Mesendoderm (in vitro differentiated cells): ENCODE results near the gene ARHGEF16.
A peak's percentile ranks its signal among the peaks of the same experiment; 100 is the strongest.

Experiments
- DNase-seq: peaks from one replicate; pipeline ENCODE4 v3.0.0; 2013
- H2AK5ac ChIP-seq: 2 replicates; pipeline ENCODE4 v1.6.1; 2013; ENCODE audit warnings: low read length, inconsistent platforms
- H2BK120ac ChIP-seq: 2 replicates; pipeline ENCODE4 v1.6.1; 2013; ENCODE audit warnings: low read depth, mild to moderate bottlenecking, low read length, moderate library complexity, mixed read lengths
- H2BK15ac ChIP-seq: replicated peaks from 2 replicates; pipeline ENCODE4 v1.6.1; 2013; ENCODE audit warnings: low read depth, mild to moderate bottlenecking, moderate library complexity
- H2BK5ac ChIP-seq: 2 replicates; pipeline ENCODE4 v1.6.1; 2013; ENCODE audit warnings: low read length, inconsistent platforms
- H3K18ac ChIP-seq: 2 replicates; pipeline ENCODE4 v1.6.1; 2013; ENCODE audit warnings: mild to moderate bottlenecking, low read length, mixed read lengths
- H3K23ac ChIP-seq: one replicate; pipeline ENCODE4 v1.6.1; 2013; ENCODE audit warnings: low read length
- H3K27ac ChIP-seq: 2 replicates; pipeline ENCODE4 v1.5.1; 2013; ENCODE audit warnings: low read depth, mild to moderate bottlenecking, inconsistent platforms, low read length, moderate library complexity
- H3K27me3 ChIP-seq: 2 replicates; pipeline ENCODE4 v1.6.1; 2013; ENCODE audit warnings: low read length, control low read depth, mild to moderate bottlenecking, inconsistent platforms; ENCODE audit not compliant: insufficient read depth, poor library complexity
- H3K36me3 ChIP-seq: 2 replicates; pipeline ENCODE4 v1.6.1; 2013; ENCODE audit warnings: low read length, inconsistent platforms; ENCODE audit not compliant: control insufficient read depth, insufficient read depth
- H3K4ac ChIP-seq: one replicate; pipeline ENCODE4 v1.6.1; 2013; ENCODE audit warnings: low read depth, mild to moderate bottlenecking, low read length, moderate library complexity
- H3K4me1 ChIP-seq: 2 replicates; pipeline ENCODE4 v1.6.1; 2013; ENCODE audit warnings: low read depth, low read length, inconsistent platforms; ENCODE audit not compliant: control insufficient read depth
- H3K4me2 ChIP-seq: 2 replicates; pipeline ENCODE4 v1.6.1; 2013; ENCODE audit warnings: low read length
- H3K4me3 ChIP-seq: 2 replicates; pipeline ENCODE4 v1.5.1; 2013; ENCODE audit warnings: mild to moderate bottlenecking, low read length
- H3K56ac ChIP-seq: one replicate; pipeline ENCODE4 v1.6.1; 2013; ENCODE audit warnings: low read length
- H3K79me1 ChIP-seq: 2 replicates; pipeline ENCODE4 v1.6.1; 2013; ENCODE audit warnings: low read length, inconsistent platforms
- H3K79me2 ChIP-seq: 2 replicates; pipeline ENCODE4 v1.6.1; 2013; ENCODE audit warnings: mild to moderate bottlenecking, low read length; ENCODE audit not compliant: control insufficient read depth, insufficient read depth
- H3K9ac ChIP-seq: 2 replicates; pipeline ENCODE4 v1.6.1; 2013; ENCODE audit warnings: low read length, inconsistent platforms
- H4K5ac ChIP-seq: one replicate; pipeline ENCODE4 v1.6.1; 2013; ENCODE audit warnings: low read length
- H4K8ac ChIP-seq: one replicate; pipeline ENCODE4 v1.6.1; 2013; ENCODE audit warnings: low read depth, mild to moderate bottlenecking, control low read depth, low read length, moderate library complexity
- WGBS: extraction: QIAGEN DNeasy Blood & Tissue Kit; methylation state at CpG from one replicate; pipeline ENCODE4 v1.1.7; 2013; ENCODE audit warnings: low lambda C conversion rate, missing lambda C conversion rate; ENCODE audit not compliant: insufficient coverage; ENCODE audit errors: extremely low coverage; 5-methylcytosine and 5-hydroxymethylcytosine counted together

ARHGEF16 gene

DNA sequence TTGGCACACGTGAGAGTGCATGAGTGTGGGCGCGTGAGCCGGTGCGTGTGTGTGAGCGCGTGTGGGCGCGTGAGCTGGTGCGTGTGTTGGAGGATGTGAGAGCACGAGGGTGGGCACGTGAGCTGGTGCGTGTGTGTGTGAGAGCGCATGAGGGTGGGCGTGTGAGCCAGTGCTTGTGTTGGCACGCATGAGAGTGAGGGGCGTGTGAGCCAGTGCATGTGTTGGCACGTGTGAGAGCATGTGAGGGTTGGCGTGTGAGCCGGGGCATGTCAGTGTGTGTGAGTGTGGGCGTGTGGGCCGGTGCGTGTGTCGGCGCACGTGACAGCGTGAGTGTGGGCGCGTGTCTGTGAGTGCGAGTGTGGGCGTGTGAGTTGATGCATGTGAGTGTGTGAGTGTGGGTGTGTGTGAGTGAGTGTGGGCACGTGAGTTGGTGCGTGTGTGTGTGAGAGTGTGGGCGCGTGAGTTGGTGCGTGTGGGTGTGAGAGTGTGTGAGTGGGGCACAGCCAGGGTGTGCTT lies 45.7 kb upstream of the ARHGEF16 start:
- Histone ChIP-seq H3K4me2 (no peak overlapping the region), H3K4ac (no peak overlapping the region), H3K18ac (no peak overlapping the region), H3K79me1 (no peaks in the 10 kb centered on the region), H2AK5ac (no peak overlapping the region), H4K8ac (no peak overlapping the region), H3K27ac (no peak overlapping the region), H2BK5ac (no peak overlapping the region), H3K79me2 (no peaks in the 10 kb centered on the region), H3K56ac (no peak overlapping the region), H3K4me3 (no peak overlapping the region), H3K27me3 (no peaks in the 10 kb centered on the region), H2BK120ac (no peak overlapping the region), H3K36me3 (no peaks in the 10 kb centered on the region), H4K5ac (no peak overlapping the region), H3K4me1 (no peaks in the 10 kb centered on the region), H3K9ac (no peak overlapping the region), H2BK15ac (no peak overlapping the region), H3K23ac (no peak overlapping the region)
- WGBS, result 100% methylated on average over 3 of the region's 36 CpGs
- DNase-seq, result no peak

GRCh38 chr1:3409366-3410141 lies 44.9 kb upstream of the ARHGEF16 start:
- Histone ChIP-seq H3K9ac (no peak overlapping the region), H3K79me2 (no peaks in the 10 kb centered on the region), H3K36me3 (no peaks in the 10 kb centered on the region), H3K79me1 (no peaks in the 10 kb centered on the region), H3K4ac (no peak overlapping the region), H3K18ac (no peak overlapping the region), H3K4me2 (no peak overlapping the region), H2BK15ac (no peak overlapping the region), H4K8ac (no peak overlapping the region), H2BK5ac (no peak overlapping the region), H3K27me3 (no peaks in the 10 kb centered on the region), H3K27ac (no peak overlapping the region), H2BK120ac (no peak overlapping the region), H2AK5ac (no peak overlapping the region), H4K5ac (no peak overlapping the region), H3K4me3 (no peak overlapping the region), H3K4me1 (no peaks in the 10 kb centered on the region), H3K23ac (no peak overlapping the region), H3K56ac (no peak overlapping the region)
- 100% methylated on average over 4 of the region's 19 CpGs for WGBS
- no peak for DNase-seq

DNA sequence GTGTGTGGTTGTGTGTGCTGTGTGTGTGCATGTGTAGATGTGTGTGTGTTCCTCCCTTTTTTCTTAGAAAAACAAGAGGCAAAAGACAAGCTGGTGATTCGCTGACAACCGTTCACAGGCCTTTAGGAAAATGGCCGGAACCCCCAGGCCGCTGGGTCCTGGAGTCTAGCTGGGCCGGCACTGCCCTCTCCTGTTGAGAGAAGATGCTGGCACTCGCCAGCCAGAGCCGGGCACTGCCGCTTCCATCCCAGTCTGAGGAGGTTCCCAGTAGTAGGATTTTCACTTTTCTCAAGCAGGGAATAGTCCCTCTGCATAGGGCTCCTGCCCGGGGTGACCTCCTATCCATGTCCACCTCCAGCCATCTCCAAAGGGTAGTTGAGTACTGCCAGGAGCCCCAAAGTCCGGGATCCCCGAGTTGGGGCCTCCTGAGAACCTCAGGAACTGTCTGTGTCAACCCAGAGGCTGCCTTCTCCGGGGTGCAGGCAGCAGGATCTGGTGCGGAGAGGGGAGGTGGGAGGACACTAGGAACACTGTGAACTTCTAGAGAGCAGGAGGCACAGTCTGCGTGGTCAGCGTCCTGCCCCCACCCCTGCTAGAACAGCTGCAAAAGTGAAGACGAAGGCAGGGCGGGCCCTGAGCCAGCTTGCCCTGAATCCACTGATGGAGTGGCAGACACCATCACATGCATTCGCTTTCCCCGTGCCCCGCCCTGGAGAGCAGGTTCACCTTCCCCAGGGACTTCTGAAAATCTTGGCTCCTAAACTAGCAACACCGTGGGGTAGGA lies 44.1 kb upstream of the ARHGEF16 start:
- no peak overlapping the region for H2AK5ac ChIP-seq
- H3K23ac ChIP-seq, result no peak overlapping the region
- no peak overlapping the region for H4K8ac ChIP-seq
- H3K36me3 ChIP-seq, result no peaks in the 10 kb centered on the region
- H3K9ac ChIP-seq, result no peak overlapping the region
- no peak overlapping the region for H3K18ac ChIP-seq
- H3K56ac ChIP-seq, result no peak overlapping the region
- H3K4ac ChIP-seq, result no peak overlapping the region
- no peaks in the 10 kb centered on the region for H3K79me2 ChIP-seq
- no peaks in the 10 kb centered on the region for H3K4me1 ChIP-seq
- no peak overlapping the region for H3K27ac ChIP-seq
- H2BK5ac ChIP-seq, result no peak overlapping the region
- H3K4me2 ChIP-seq, result no peak overlapping the region
- H3K79me1 ChIP-seq, result no peaks in the 10 kb centered on the region
- WGBS, result no CpG with 5 or more reads among the region's 21 CpGs
- no peak overlapping the region for H3K4me3 ChIP-seq
- no peak overlapping the region for H2BK120ac ChIP-seq
- no peak overlapping the region for H2BK15ac ChIP-seq
- peak; percentile 52 for DNase-seq
- H3K27me3 ChIP-seq, result no peaks in the 10 kb centered on the region
- H4K5ac ChIP-seq, result no peak overlapping the region

DNA sequence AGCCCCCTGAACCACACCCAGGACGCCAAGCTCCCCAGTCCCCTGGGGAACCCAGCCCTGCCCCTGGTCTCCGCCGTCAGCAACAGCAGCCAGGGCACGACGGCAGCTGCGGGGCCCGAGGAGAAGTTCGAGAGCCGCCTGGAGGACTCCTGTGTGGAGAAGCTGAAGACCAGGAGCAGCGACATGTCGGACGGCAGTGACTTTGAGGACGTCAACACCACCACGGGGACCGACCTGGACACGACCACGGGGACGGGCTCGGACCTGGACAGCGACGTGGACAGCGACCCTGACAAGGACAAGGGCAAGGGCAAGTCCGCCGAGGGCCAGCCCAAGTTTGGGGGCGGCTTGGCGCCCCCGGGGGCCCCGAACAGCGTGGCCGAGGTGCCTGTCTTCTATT lies 42.7 kb upstream of the ARHGEF16 start:
- Histone ChIP-seq H3K4me3 (no peak overlapping the region), H3K9ac (no peak overlapping the region), H3K4me2 (no peak overlapping the region), H3K27me3 (no peaks in the 10 kb centered on the region), H3K36me3 (no peaks in the 10 kb centered on the region), H2BK15ac (no peak overlapping the region), H2BK5ac (no peak overlapping the region), H3K23ac (no peak overlapping the region), H3K79me2 (no peaks in the 10 kb centered on the region), H3K18ac (no peak overlapping the region), H3K4ac (no peak overlapping the region), H2BK120ac (no peak overlapping the region), H3K27ac (no peak overlapping the region), H3K56ac (no peak overlapping the region), H2AK5ac (no peak overlapping the region), H3K79me1 (no peaks in the 10 kb centered on the region), H4K8ac (no peak overlapping the region), H4K5ac (no peak overlapping the region), H3K4me1 (no peaks in the 10 kb centered on the region)
- WGBS, result no CpG with 5 or more reads among the region's 30 CpGs
- DNase-seq, result no peak

DNA sequence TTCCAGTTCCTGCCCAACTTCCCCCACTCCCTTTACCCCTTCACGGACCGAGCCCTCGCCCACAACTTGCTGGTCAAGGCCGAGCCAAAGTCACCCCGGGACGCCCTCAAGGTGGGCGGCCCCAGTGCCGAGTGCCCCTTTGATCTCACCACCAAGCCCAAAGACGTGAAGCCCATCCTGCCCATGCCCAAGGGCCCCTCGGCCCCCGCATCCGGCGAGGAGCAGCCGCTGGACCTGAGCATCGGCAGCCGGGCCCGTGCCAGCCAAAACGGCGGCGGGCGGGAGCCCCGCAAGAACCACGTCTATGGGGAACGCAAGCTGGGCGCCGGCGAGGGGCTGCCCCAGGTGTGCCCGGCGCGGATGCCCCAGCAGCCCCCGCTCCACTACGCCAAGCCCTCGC lies 42.1 kb upstream of the ARHGEF16 start:
- Histone ChIP-seq H3K27me3 (no peaks in the 10 kb centered on the region), H3K4me3 (no peak overlapping the region), H3K18ac (no peak overlapping the region), H3K23ac (no peak overlapping the region), H3K4ac (no peak overlapping the region), H2BK120ac (no peak overlapping the region), H2AK5ac (no peak overlapping the region), H2BK15ac (no peak overlapping the region), H4K8ac (no peak overlapping the region), H3K27ac (no peak overlapping the region), H2BK5ac (no peak overlapping the region), H3K79me1 (no peaks in the 10 kb centered on the region), H3K4me1 (no peaks in the 10 kb centered on the region), H3K56ac (no peak overlapping the region), H3K79me2 (no peaks in the 10 kb centered on the region), H4K5ac (no peak overlapping the region), H3K36me3 (no peaks in the 10 kb centered on the region), H3K4me2 (no peak overlapping the region), H3K9ac (no peak overlapping the region)
- no peak for DNase-seq
- no CpG with 5 or more reads among the region's 33 CpGs for WGBS
